Measurements from ENCODE around the gene WDR35. TPM values are rescaled to one million over a fixed set of nuclear protein-coding genes. Genes with fewer than 3 reads are reported as not detected.

WDR35 gene
- total RNA-seq, 1 experiment from 2014 or later = 15.5 TPM

DNA sequence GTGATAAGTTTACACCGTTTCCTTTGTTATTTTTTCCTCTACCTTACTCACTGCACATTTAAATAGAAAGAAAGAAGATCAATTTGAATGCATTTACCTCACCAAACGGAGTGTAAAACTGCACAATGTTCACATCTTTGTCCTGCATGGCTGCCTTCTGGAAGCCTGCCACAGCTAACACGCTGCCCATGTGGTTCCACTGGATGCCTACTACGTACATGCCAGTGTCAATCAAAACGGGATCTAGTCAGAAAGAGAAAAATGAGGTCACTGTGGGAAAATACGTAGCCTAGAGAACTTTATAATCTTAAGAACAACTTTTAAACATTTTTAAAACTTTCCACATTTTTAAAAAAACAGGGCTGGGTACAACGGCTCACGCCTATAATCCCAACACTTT is 16.4 kb downstream of the WDR35 start:
- Mint-ChIP-seq H3K27me3 (ENCODE audit: low read depth) (no peaks in the 10 kb centered on the region), H3K27ac (no peak overlapping the region), H3K9me3 (no peaks in the 10 kb centered on the region), H3K4me3 (no peak overlapping the region), H3K4me1 (no peaks in the 10 kb centered on the region), H3K36me3 (peaks cover 37% of the 10 kb centered on the region)
- no peak for TF ChIP-seq NR1H2 (CRISPR knock-in tag; IDR thresholded peaks at IDR 0.05)
- TF ChIP-seq GABPB1 (CRISPR knock-in tag; IDR thresholded peaks at IDR 0.05) = no peak
- no peak for TF ChIP-seq ZNF671 (CRISPR knock-in tag; IDR thresholded peaks at IDR 0.05)
- TF ChIP-seq, protein P1, sequence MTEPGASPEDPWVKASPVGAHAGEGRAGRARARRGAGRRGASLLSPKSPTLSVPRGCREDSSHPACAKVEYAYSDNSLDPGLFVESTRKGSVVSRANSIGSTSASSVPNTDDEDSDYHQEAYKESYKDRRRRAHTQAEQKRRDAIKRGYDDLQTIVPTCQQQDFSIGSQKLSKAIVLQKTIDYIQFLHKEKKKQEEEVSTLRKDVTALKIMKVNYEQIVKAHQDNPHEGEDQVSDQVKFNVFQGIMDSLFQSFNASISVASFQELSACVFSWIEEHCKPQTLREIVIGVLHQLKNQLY (CRISPR knock-in tag; IDR thresholded peaks at IDR 0.05) = no peak
- no peak for TF ChIP-seq ZBTB21 (CRISPR knock-in tag; IDR thresholded peaks at IDR 0.05; ENCODE audit: borderline replicate concordance)
- TF ChIP-seq ZNF138 (CRISPR knock-in tag; conservative IDR thresholded peaks at IDR 0.05) = no peak
- TF ChIP-seq, protein P2, sequence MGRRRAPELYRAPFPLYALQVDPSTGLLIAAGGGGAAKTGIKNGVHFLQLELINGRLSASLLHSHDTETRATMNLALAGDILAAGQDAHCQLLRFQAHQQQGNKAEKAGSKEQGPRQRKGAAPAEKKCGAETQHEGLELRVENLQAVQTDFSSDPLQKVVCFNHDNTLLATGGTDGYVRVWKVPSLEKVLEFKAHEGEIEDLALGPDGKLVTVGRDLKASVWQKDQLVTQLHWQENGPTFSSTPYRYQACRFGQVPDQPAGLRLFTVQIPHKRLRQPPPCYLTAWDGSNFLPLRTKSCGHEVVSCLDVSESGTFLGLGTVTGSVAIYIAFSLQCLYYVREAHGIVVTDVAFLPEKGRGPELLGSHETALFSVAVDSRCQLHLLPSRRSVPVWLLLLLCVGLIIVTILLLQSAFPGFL (CRISPR knock-in tag; IDR thresholded peaks at IDR 0.05; ENCODE audit: borderline replicate concordance) = no peak
- TF ChIP-seq, protein P3, sequence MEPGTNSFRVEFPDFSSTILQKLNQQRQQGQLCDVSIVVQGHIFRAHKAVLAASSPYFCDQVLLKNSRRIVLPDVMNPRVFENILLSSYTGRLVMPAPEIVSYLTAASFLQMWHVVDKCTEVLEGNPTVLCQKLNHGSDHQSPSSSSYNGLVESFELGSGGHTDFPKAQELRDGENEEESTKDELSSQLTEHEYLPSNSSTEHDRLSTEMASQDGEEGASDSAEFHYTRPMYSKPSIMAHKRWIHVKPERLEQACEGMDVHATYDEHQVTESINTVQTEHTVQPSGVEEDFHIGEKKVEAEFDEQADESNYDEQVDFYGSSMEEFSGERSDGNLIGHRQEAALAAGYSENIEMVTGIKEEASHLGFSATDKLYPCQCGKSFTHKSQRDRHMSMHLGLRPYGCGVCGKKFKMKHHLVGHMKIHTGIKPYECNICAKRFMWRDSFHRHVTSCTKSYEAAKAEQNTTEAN (CRISPR knock-in tag; IDR thresholded peaks at IDR 0.05) = no peak
- TF ChIP-seq, protein P4, sequence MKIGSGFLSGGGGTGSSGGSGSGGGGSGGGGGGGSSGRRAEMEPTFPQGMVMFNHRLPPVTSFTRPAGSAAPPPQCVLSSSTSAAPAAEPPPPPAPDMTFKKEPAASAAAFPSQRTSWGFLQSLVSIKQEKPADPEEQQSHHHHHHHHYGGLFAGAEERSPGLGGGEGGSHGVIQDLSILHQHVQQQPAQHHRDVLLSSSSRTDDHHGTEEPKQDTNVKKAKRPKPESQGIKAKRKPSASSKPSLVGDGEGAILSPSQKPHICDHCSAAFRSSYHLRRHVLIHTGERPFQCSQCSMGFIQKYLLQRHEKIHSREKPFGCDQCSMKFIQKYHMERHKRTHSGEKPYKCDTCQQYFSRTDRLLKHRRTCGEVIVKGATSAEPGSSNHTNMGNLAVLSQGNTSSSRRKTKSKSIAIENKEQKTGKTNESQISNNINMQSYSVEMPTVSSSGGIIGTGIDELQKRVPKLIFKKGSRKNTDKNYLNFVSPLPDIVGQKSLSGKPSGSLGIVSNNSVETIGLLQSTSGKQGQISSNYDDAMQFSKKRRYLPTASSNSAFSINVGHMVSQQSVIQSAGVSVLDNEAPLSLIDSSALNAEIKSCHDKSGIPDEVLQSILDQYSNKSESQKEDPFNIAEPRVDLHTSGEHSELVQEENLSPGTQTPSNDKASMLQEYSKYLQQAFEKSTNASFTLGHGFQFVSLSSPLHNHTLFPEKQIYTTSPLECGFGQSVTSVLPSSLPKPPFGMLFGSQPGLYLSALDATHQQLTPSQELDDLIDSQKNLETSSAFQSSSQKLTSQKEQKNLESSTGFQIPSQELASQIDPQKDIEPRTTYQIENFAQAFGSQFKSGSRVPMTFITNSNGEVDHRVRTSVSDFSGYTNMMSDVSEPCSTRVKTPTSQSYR (CRISPR knock-in tag; IDR thresholded peaks at IDR 0.05) = no peak
- no peak for TF ChIP-seq CREB1 (CRISPR knock-in tag; IDR thresholded peaks at IDR 0.05)
- TF ChIP-seq, protein P5, sequence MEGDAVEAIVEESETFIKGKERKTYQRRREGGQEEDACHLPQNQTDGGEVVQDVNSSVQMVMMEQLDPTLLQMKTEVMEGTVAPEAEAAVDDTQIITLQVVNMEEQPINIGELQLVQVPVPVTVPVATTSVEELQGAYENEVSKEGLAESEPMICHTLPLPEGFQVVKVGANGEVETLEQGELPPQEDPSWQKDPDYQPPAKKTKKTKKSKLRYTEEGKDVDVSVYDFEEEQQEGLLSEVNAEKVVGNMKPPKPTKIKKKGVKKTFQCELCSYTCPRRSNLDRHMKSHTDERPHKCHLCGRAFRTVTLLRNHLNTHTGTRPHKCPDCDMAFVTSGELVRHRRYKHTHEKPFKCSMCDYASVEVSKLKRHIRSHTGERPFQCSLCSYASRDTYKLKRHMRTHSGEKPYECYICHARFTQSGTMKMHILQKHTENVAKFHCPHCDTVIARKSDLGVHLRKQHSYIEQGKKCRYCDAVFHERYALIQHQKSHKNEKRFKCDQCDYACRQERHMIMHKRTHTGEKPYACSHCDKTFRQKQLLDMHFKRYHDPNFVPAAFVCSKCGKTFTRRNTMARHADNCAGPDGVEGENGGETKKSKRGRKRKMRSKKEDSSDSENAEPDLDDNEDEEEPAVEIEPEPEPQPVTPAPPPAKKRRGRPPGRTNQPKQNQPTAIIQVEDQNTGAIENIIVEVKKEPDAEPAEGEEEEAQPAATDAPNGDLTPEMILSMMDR (IDR thresholded peaks at IDR 0.05) = no peak
- TF ChIP-seq, protein P6, sequence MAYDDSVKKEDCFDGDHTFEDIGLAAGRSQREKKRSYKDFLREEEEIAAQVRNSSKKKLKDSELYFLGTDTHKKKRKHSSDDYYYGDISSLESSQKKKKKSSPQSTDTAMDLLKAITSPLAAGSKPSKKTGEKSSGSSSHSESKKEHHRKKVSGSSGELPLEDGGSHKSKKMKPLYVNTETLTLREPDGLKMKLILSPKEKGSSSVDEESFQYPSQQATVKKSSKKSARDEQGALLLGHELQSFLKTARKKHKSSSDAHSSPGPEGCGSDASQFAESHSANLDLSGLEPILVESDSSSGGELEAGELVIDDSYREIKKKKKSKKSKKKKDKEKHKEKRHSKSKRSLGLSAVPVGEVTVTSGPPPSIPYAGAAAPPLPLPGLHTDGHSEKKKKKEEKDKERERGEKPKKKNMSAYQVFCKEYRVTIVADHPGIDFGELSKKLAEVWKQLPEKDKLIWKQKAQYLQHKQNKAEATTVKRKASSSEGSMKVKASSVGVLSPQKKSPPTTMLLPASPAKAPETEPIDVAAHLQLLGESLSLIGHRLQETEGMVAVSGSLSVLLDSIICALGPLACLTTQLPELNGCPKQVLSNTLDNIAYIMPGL (CRISPR knock-in tag; IDR thresholded peaks at IDR 0.05) = no peak
- TF ChIP-seq, protein P7, sequence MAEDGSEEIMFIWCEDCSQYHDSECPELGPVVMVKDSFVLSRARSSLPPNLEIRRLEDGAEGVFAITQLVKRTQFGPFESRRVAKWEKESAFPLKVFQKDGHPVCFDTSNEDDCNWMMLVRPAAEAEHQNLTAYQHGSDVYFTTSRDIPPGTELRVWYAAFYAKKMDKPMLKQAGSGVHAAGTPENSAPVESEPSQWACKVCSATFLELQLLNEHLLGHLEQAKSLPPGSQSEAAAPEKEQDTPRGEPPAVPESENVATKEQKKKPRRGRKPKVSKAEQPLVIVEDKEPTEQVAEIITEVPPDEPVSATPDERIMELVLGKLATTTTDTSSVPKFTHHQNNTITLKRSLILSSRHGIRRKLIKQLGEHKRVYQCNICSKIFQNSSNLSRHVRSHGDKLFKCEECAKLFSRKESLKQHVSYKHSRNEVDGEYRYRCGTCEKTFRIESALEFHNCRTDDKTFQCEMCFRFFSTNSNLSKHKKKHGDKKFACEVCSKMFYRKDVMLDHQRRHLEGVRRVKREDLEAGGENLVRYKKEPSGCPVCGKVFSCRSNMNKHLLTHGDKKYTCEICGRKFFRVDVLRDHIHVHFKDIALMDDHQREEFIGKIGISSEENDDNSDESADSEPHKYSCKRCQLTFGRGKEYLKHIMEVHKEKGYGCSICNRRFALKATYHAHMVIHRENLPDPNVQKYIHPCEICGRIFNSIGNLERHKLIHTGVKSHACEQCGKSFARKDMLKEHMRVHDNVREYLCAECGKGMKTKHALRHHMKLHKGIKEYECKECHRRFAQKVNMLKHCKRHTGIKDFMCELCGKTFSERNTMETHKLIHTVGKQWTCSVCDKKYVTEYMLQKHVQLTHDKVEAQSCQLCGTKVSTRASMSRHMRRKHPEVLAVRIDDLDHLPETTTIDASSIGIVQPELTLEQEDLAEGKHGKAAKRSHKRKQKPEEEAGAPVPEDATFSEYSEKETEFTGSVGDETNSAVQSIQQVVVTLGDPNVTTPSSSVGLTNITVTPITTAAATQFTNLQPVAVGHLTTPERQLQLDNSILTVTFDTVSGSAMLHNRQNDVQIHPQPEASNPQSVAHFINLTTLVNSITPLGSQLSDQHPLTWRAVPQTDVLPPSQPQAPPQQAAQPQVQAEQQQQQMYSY (CRISPR knock-in tag; IDR thresholded peaks at IDR 0.05) = no peak
- ChIA-PET POLR2A (no interaction called here), CTCF (interaction anchor here (1.6 kb wide), 1 partner anchor 42 kb away, joined by 7 read pairs; no protein-coding TSS in a partner anchor)
- DNase-seq (ENCODE audit: low spot score) (no peak), ATAC-seq (no peak)
